HPDE6-E6E7 (cell line): ENCODE results near the gene PILRB.

Source experiments
- DNase-seq: peaks from one replicate; pipeline ENCODE4 v3.0.0; 2011; ENCODE audit warnings: missing footprints; ENCODE audit errors: extremely low spot score

The PILRB gene

DNA sequence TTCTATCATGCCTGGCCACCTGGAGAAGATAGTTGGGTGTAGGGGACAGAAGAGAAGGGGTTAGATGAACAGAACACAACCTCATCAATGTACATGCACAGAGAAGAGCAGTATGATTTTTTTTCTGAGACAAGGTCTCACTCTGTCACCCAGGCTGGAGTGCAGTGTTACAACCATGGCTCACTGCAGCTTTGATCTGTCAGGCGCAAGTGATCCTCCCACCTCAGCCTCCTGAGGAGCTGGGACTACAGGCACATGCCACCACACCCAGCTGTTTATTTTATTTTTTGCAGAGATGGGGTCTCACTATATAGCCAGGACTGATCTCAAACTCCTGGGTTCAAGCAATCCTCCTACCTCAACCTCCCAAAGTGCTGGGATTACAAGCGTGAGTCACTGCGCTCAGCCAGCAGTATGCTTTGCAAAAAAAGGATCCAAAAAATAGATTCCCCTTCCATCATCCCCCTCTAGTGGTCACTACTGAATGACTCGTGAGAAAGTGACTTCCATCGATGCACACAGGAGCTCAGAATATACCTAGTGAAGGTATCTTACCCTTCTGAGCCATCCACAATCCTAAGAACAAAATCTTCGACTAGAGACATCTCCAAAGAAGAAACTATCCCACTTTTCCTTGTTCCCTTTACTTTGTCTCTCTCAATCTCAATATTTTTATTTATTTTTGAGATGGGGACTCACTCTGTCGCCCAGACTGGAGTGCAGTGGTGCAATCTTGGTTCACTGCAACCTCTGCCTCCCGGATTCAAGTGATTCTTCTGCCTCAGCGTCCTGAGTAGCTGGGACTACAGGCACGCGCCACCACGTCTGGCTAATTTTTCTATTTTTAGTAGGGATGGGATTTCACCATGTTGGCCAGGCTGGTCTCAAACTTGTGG lies 49.6 kb downstream of the PILRB start:
- peak; percentile 71 for DNase-seq

DNA sequence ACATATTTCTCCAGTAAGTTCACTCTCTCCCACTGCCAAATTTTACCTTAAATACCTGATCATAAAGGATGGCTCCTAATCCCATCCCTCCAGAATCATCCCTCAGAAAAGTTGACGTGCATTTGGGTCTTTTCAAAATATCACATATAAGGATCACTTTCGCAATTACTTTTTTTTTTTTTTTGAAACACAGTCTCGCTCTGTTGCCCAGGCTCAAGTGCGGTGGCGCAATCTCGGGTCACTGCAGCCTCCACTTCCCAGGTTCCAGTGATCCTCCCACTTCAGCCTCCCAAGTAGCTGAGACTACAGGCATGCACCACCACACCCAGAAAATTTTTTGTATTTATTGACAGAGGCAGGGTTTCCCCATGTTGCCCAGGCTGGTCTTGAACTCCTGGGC lies 53.2 kb downstream of the PILRB start:
- DNase-seq: no peak

DNA sequence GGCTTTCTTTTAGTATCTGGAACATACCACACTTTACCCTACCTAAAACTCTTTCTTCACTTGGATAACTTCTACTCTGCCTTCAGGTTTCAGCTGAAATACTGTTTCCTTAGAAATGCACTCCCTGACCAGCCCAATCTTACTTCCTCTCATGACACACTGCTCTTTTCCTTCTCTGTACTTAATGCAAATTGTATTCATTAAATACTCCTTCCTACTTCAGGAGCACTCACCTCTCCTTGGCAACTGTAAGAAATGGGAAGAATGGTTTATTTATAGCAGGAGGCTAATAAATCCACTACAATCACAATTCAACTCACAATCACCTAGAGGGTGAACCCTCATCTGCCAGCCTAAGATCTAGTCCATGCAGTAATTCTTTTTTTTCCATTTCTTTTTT lies 55.4 kb downstream of the PILRB start:
- DNase-seq: no peak

DNA sequence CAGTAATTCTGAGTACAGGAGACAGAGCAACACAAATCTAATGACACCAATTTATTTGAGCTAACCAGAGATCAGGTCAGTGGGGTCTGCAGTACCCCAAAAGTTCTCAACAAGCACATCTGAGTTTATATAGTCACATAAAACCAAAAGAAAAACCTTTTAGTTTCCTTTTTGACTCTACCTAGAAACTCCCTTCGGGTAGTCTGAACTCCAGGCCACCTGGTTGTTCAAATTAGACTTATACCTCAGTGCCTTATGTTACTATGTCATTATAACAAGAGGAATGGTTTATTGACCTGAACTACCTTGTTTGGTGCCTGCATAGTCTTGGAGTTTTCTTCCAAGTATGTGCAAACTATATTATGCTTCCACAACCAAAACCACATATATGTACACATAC lies 56.0 kb downstream of the PILRB start:
- no peak for DNase-seq

- DNase-seq: no peak
These were observed 57.5 kb downstream of the PILRB start for GRCh38 chr7:100415448-100415847.
